KG1 (cell line): ENCODE results near the gene SNX33.
"Not testable (repeated sequence)": the region's sequence is repeated elsewhere in the genome, so short reads cannot be mapped to it uniquely, and the experiment has no call there.

Source experiments
- DNase-seq: peaks from one replicate; lab custom pipeline; 2025; lab: John Stamatoyannopoulos, UW

SNX33 gene

DNA sequence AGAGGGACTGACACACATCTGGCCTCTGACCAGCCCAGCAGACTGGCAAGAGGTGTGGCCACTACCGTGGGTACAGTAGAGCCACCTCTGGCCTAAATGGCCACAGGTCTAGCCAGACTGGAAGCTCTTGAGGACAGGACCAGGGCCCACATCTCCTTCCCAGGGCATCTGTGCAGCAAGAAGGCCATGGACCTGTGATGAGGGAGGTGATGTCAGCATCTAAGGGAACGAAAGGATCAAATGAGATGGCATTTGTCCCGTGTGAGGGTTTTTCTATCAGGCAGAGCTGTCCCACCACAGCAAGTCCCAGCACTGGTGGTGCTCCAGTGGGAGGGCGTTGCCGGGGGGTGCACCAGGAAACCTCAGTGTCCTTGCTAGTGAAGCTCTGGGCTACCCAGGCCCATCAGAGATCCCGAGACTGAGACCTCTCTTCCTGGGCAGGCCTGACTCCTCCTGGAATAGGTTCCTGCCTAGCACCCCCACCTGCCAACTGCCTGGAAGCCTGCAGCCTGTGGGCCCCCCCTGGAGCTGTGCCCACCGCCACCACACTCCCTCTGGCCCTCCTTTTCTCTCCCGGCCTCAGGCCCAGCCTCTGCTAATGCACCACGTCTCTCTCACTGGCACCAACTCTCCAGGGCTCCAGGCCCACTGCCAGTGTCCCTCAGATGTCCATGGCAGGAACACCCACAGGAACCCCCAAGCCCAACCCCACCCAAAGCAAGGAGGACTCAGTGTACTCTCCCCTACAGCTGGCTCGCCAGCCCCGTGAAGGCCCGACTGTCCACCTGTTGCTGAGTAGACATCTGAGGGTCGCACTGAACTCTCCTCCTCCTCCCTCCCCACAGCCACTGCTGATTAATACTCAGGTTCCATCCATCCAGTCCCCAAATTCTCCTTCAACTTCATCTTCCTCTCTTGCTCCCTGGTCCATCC, 53.6 kb downstream of the SNX33 start:
- not testable (repeated sequence) for DNase-seq

DNA sequence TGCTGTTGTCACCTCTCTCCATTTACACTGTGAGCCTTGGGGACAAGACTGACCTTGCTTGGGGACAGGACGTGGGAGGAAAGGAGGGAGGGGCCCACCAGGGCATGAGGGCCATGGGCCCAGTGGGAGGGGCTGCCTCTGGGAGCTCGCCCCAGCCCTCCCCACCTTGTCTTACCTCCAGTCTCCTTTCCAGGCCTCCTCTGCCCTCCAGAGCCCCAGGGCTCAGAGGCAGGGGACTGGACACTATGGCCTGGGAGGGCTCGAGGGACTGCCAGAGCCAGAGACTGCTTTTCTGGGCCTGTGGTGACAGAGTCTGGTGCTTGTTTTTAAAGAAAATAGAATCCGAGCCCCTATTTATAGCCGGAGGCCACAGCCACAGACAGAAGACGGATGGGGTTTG, 54.7 kb downstream of the SNX33 start:
- DNase-seq: no peak

DNA sequence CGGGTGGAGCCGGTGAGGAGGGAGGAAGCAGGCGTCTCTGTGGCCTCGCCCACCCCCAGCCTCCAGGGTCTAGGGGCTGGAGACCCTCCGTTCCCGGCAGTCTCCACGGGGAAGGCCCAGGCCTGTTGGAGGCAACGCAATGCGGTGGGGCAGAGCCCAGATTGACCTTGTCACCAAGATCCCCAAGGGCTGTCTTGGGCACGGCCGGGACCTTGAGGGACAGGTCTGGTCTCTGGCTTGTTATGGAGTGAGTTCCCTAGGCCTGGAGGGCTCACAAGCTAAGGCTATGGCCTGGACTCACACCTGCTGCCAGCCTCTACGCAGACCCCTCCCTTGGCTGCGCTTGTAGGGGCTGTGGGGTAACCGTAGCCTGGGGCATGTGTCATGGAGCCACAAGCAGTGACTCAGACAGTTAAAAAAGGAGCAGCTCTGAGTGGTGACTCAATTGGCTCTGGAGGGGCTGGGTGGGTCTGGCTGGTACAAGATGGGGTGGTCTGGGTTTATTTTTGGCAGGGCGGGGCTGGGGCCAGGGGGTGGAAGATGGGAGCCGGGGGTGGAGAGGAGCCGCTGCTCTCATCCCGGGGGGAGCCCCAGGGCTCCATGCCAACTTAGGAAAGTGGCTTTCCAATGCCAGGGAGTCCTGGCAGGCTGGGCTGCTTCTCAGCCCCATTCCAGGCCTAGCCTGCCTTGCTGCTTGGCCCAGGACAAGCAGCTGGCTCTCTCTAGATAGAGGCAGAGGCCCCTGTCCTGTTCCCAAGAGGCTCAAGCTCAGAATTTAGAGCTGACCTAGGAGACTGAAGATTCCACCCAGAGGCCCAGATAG, 55.9 kb downstream of the SNX33 start:
- not testable (repeated sequence) for DNase-seq

DNA sequence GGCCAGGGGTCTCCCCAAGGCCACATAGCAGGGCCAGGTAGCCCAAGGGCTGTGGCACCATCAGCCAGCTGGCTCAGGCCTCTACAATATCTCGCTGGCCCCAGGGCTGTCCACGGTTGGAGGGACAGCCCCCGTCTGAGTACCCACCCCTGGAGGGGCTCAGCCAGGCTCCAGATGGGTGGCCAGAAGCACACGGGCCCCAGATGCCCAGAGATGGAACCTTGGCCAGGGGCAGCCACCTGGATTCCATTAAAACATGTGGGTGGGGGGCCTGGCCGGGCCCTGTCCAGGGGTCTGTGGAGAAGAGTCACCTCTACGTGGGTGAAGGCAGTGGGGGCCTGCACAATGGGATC, 56.5 kb downstream of the SNX33 start:
- no peak for DNase-seq

DNA sequence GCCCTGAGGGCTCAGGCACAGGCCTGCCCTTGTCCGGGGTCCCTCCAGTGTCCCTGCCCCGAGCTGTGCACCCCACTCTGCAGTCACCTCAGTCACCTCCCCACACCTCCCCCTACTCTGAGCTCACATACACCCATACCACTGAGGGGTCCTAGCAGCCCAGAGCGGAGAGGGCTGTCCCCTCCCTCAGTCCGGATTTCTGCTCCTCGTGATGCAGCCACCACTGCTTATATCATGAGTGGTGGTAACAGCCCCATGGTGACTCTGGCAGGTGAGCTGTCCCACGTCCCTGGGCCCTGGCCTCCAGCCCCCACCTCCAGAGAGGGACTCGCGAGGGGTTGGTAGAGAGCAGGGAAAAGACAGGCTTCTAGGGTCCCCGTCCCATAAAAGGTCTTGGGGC, 56.9 kb downstream of the SNX33 start:
- DNase-seq: no peak

DNA sequence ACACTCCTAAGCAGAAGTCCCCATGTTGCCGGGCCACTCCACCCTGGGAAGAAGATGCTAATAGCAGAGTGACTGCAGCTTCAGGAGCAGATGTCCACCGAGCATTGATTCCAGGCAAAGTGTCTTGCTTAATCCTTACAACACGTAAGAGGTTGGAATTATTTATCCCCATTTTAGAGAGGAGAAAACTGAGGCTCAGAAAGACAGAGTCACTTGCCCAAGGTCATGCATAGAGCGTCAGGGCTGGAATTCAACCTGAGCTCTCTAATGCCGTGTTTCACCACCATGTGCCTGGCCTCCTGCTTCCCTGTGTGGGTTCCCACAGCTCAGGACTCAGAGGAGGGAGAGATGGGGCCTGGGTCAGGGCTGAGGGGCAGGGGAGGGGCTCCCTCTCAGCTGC, 57.7 kb downstream of the SNX33 start:
- not testable (repeated sequence) for DNase-seq

DNA sequence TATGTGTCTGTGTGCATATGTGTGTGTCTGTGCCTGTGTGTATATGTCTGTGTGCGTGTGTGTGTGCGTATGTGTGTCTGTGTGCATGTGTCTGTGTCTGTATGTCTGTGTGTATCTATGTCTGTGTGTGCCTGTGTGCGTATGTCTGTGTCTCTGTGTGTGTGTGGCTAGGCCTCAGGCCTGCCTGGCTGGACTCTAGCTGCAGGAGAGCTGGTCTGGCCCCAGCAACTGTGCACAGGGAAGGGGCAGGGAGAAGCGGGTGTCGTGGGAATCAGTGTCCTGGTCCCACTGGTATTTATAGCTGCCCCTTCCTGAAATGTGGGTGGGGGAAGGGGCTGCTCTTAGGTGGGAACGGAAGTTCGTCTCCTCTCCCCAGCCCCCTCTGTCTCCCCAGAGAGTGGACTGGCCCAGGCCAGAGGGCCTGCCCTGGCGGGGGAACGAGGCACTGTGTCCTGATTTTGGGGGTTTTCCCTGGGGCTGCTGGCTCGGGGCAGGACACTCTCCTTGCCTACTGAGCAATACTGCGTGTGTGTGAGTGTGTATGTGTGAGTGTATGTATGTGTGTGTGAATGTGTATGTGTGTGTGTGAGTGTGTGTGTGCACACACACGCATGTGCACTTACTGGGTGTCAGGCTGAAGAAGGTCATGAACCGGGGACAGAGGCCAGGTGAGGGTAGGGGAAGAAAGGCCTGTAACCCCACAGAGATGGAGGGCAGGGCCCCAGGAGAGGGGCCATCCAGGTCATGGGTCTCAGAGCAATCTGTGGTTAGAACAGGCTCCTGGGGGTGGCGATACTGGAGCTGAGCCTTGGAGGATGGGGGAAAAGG, 58.4 kb downstream of the SNX33 start:
- DNase-seq: no peak

DNA sequence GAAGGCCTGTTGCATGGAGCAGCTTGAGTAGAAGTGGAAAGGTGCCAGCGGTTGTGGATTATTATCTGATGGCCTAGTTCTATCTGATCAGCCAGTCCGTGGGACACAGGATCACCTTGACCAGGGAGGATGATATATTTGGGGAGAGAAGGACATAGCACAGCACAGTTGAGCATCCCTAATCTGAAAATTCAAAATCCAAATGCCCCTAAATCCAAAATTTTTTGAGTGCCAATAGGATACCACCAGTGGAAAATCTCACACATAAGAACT, 58.9 kb downstream of the SNX33 start:
- no peak for DNase-seq

DNA sequence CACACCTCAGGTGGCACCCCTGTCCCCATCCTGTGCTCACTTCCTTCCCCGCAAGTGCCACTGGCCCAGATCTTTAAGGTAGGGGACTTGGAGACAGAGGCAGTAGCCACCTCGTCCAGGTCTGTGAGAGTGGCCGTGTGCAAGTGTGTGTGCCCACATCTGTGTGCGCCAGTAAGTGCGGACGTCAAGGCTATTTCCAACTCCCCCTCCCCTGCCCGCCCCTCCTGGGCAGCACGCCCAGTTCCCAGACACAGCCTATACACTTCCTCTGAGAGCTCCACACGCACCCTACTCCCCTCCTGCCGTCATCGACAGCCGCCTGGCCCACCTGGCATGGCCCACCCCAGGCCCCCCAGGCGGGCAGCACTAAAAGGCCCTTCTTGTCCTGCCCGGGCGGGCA, 61.7 kb downstream of the SNX33 start:
- not testable (repeated sequence) for DNase-seq

DNA sequence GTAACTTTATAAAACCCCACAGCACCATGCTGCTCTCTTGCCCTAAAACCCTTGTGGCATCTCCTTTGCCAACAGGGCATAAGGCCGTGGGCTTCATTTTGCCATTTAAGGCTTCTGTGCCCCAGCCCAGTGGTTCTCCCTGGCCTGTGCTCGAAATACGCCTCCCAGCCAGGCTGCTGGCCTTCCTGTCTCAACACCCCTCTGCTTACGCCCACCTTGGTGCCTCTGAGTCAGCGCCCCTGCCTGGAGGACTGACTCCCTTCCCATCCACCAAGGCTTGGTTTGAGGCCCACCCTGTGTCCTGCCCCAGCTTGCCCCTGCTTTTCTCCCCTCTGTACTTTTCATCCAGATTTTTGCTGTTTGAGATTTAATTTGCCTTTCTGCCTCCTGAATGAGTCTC, 63.2 kb downstream of the SNX33 start:
- not testable (repeated sequence) for DNase-seq

DNA sequence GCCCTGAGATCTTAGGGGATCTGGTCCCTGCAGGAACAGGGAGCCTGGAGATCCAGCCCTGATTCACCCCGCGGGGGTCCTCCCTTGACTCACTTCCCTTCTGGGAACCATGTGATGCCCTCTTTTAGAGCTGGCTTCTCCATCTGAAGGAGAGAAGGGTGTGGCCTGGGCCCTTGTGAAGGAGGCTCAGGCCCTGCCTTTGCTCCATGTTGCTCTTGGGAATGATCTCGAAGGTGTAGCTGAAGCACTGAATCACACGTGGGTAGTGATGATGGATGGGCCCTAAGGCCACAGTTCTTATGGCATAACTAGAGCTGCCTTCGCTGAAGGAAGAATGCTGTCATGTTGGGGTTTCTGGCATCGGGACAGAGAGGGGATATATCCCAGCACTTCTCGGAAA, 63.8 kb downstream of the SNX33 start:
- DNase-seq: not testable (repeated sequence)
